Measurements from ENCODE around the gene GEN1. TPM values are rescaled to one million over a fixed set of nuclear protein-coding genes. Genes with fewer than 3 reads are reported as not detected.
A peak's percentile ranks its signal among the peaks of the same experiment; 100 is the strongest.

Gene GEN1
- total and polyA plus RNA-seq, 2 of the 13 experiments (the other 11 are each of a cell fraction or from before 2014, with no cell fraction given), result 9.9 to 27.1 TPM

- TF ChIP-seq ZNF674 (CRISPR knock-in tag; IDR thresholded peaks at IDR 0.05; ENCODE audit: low read depth), result no peak
- no peak for TF ChIP-seq GMEB2 (CRISPR knock-in tag; IDR thresholded peaks at IDR 0.05; ENCODE audit: low read depth)
- peak; percentile 90 for TF ChIP-seq HNF1B (CRISPR knock-in tag; IDR thresholded peaks at IDR 0.05)
- TF ChIP-seq RBFOX2 (IDR thresholded peaks at IDR 0.05; ENCODE audit: low read depth, low read length), result no peak
- peak; percentile 67 for TF ChIP-seq CBX5 (CRISPR knock-in tag; IDR thresholded peaks at IDR 0.05; ENCODE audit: borderline replicate concordance)
- 0 out of 2 replicates have a peak, but pooled peaks have one; percentile 44 for TF ChIP-seq ESRRA (CRISPR knock-in tag; IDR thresholded peaks at IDR 0.05; ENCODE audit: low read depth)
- TF ChIP-seq ARID5B (CRISPR knock-in tag; IDR thresholded peaks at IDR 0.05), result peak; percentile 60
- peak; percentile 33; the same call in 1 of the 2 replicates for TF ChIP-seq ZNF788 (CRISPR knock-in tag; IDR thresholded peaks at IDR 0.05; ENCODE audit: borderline replicate concordance)
- TF ChIP-seq ZNF574 (CRISPR knock-in tag; IDR thresholded peaks at IDR 0.05), result peak; percentile 59
- no peak for TF ChIP-seq SNAPC4 (CRISPR knock-in tag; IDR thresholded peaks at IDR 0.05)
- no peak for TF ChIP-seq ZNF205 (CRISPR knock-in tag; IDR thresholded peaks at IDR 0.05)
Observed at GRCh38 chr2:17830053-17831034, 76.4 kb downstream of the GEN1 start (continued).

Data from HepG2 (cell line).